GM12878 (cell line): Measurements from ENCODE around the gene F2RL3. TPM values are rescaled to one million over a fixed set of nuclear protein-coding genes. Genes with fewer than 3 reads are reported as not detected.
"Not testable (repeated sequence)": the region's sequence is repeated elsewhere in the genome, so short reads cannot be mapped to it uniquely, and the experiment has no call there.

ENCODE experiments used
- ATAC-seq: fragments of 200-7000 bp; cut with Tn5 transposase; 3 replicates; pipeline ENCODE4 v1.9.1; 2020; ENCODE audit warnings: mild to moderate bottlenecking, moderate library complexity
- BruUV-seq: library from RNA; stranded (reverse); fragments of 400-500 nt; replicated peaks from 2 replicates; lab custom pipeline; 2021; lab: Mats Ljungman, UMichigan
- CTCF ChIA-PET: fragments of 300-600 bp; sonication (Branson Sonifier 250); formaldehyde crosslinking; extraction: SDS; loops from one replicate; lab custom pipeline; 2021; ENCODE audit warnings: inconsistent platforms; lab: Yijun Ruan, JAX
- POLR2A ChIA-PET: fragments of 350-600 bp; formaldehyde crosslinking; extraction: SDS; loops from one replicate; lab custom pipeline; 2021; ENCODE audit warnings: inconsistent platforms; lab: Charles Lee
- RAD21 ChIA-PET: fragments of 300-600 bp; sonication (Branson Sonifier 250); formaldehyde crosslinking; loops from one replicate; lab custom pipeline; 2023; ENCODE audit warnings: antibody characterized with exemption; ENCODE audit not compliant: unreplicated experiment; lab: Charles Lee
- SMC1A ChIA-PET: fragments of 300-600 bp; sonication (Branson Sonifier 250); formaldehyde crosslinking; loops from one replicate; lab custom pipeline; 2023; ENCODE audit not compliant: unreplicated experiment, uncharacterized antibody; lab: Charles Lee
- DNase-seq: peaks from one replicate; pipeline ENCODE4 v3.0.0-alpha.2; 2011; ENCODE audit warnings: low read depth, low spot score
- FAIRE-seq: peaks from 3 replicates; lab custom pipeline; 2011; peaks lifted over from hg19 to GRCh38; lab: Jason Lieb, UNC
- H2AFZ ChIP-seq: 2 replicates; pipeline ENCODE4 v1.6.0; 2011; ENCODE audit warnings: low read depth, low read length, control low read depth; ENCODE audit not compliant: control insufficient read depth
- H3K27ac ChIP-seq: 2 replicates; pipeline ENCODE4 v1.5.1; 2011; ENCODE audit warnings: control low read depth; ENCODE audit not compliant: control insufficient read depth, insufficient read depth
- H3K27me3 ChIP-seq, 2 experiments: replicated peaks in 1 of 2; 2 replicates each; pipeline versions ENCODE4 v1.6.0 to v1.6.1; 2011; ENCODE audit warnings: low read length in 1 of 2; ENCODE audit not compliant: control insufficient read depth in 2 of 2, insufficient read depth in 2 of 2
- H3K36me3 ChIP-seq, 2 experiments: 2 replicates each; pipeline ENCODE4 v1.5.1; 2011; ENCODE audit warnings: low read length in 1 of 2; ENCODE audit not compliant: control insufficient read depth in 2 of 2, insufficient read depth in 2 of 2
- H3K4me1 ChIP-seq: 2 replicates; pipeline ENCODE4 v1.6.1; 2011; ENCODE audit warnings: mild to moderate bottlenecking, low read length, moderate library complexity, mixed read lengths; ENCODE audit not compliant: control insufficient read depth, insufficient read depth
- H3K4me2 ChIP-seq: 2 replicates; pipeline ENCODE4 v1.6.0; 2011; ENCODE audit warnings: control low read depth; ENCODE audit not compliant: control insufficient read depth, insufficient read depth
- H3K4me3 ChIP-seq: fragments of 200-600 bp; sonication (generic); 2 replicates; pipeline ENCODE4 v1.5.1; 2016
- H3K79me2 ChIP-seq: 2 replicates; pipeline ENCODE4 v1.6.0; 2011; ENCODE audit warnings: low read length; ENCODE audit not compliant: control insufficient read depth, insufficient read depth
- H3K9ac ChIP-seq: 2 replicates; pipeline ENCODE4 v1.8.0; 2011; ENCODE audit warnings: low read length, control low read depth, mixed read lengths; ENCODE audit not compliant: control insufficient read depth, insufficient read depth
- H3K9me3 ChIP-seq: replicated peaks from 3 replicates; pipeline ENCODE4 v1.5.1; 2011; ENCODE audit warnings: mild to moderate bottlenecking, low read length; ENCODE audit not compliant: control insufficient read depth, insufficient read depth
- H4K20me1 ChIP-seq: 2 replicates; pipeline ENCODE4 v1.6.0; 2011; ENCODE audit not compliant: control insufficient read depth, insufficient read depth
- BHLHE40 ChIP-seq, 2 experiments: fragments of 450-650 bp in 1 of 2; IDR thresholded peaks; 2 replicates each; pipeline ENCODE4 v1.6.1; 2011 to 2017; ENCODE audit warnings: low read depth in 2 of 2, borderline replicate concordance in 1 of 2, improper control_type of control experiment in 1 of 2, low read length in 1 of 2, mild to moderate bottlenecking in 1 of 2
- CEBPB ChIP-seq, 2 experiments: fragments of 150-350 bp in 1 of 2; IDR thresholded peaks; 2 replicates each; pipeline ENCODE4 v1.6.1; 2012 to 2014; ENCODE audit warnings: low read depth in 2 of 2, low read length in 2 of 2, borderline replicate concordance in 1 of 2, inconsistent platforms in 1 of 2
- EED ChIP-seq: sonication (generic); IDR thresholded peaks from 2 replicates; pipeline ENCODE4 v1.6.1; 2016; ENCODE audit warnings: antibody characterized with exemption, low read depth
- EZH2 ChIP-seq: IDR thresholded peaks from 2 replicates; pipeline ENCODE4 v1.6.1; 2012; ENCODE audit warnings: low read depth, mild to moderate bottlenecking, control low read depth, inconsistent platforms, low read length, borderline replicate concordance; ENCODE audit not compliant: control insufficient read depth
- POLR2AphosphoS5 ChIP-seq: IDR thresholded peaks from 2 replicates; pipeline ENCODE4 v1.6.1; 2011; ENCODE audit warnings: mild to moderate bottlenecking, low read length, inconsistent platforms
- PRDM15 ChIP-seq: fragments of 450-650 bp; formaldehyde crosslinking; IDR thresholded peaks from 2 replicates; pipeline ENCODE4 v1.4.0; 2020; ENCODE audit warnings: mild to moderate bottlenecking, moderate library complexity
- SIX5 ChIP-seq: IDR thresholded peaks from 2 replicates; pipeline ENCODE4 v1.6.1; 2011; ENCODE audit warnings: mild to moderate bottlenecking, low read depth, low read length, moderate library complexity; ENCODE audit not compliant: severe bottlenecking
- SKIL ChIP-seq: fragments of 450-650 bp; IDR thresholded peaks from 2 replicates; pipeline ENCODE4 v1.6.1; 2017; ENCODE audit warnings: mild to moderate bottlenecking, low read depth, inconsistent platforms; ENCODE audit not compliant: poor library complexity, severe bottlenecking
- SP1 ChIP-seq: IDR thresholded peaks from one replicate; pipeline ENCODE4 v1.6.1; 2011; ENCODE audit warnings: low read depth, low read length
- SUZ12 ChIP-seq: fragments of 200-600 bp; sonication (generic); IDR thresholded peaks from one replicate; pipeline ENCODE4 v1.6.1; 2018; ENCODE audit warnings: antibody characterized with exemption, mild to moderate bottlenecking; ENCODE audit not compliant: unreplicated experiment
- ZNF274 ChIP-seq: IDR thresholded peaks from one replicate; pipeline ENCODE4 v1.8.0; 2011; ENCODE audit not compliant: insufficient read length, insufficient read depth
- WGBS: methylation state at CpG from one replicate; pipeline ENCODE4 v1.1.6; 2016; ENCODE audit warnings: low lambda C conversion rate; ENCODE audit not compliant: insufficient replicate concordance, insufficient coverage; ENCODE audit errors: missing lambda C conversion rate; 5-methylcytosine and 5-hydroxymethylcytosine counted together
- in situ Hi-C: fragments of 300-500 bp; cut with MboI; formaldehyde crosslinking; loops from 9 replicates; pipeline ENCODE4 v1.14.3; 2018; ENCODE audit warnings: mixed read lengths
- intact Hi-C: fragments of 100-400 bp; cut with micrococcal nuclease; formaldehyde crosslinking; loops from one replicate; pipeline ENCODE4 v1.14.2; 2022; ENCODE audit not compliant: unreplicated experiment
- polyA plus RNA-seq, 11 experiments: library from polyadenylated mRNA; depleted of rRNA in 4 of 11; unstranded in 6 of 11; stranded (reverse) in 5 of 11; fragments of >200 nt; fragmentation: Nextera tagmentation in 4 of 11; fragmentation: Illumina TruSeq in 1 of 11; extraction: Ambion mirVana in 4 of 11; extraction: Trizol in 1 of 11; gene quantifications; 1 replicate in 1 of 11; 2 replicates in 10 of 11; pipeline versions ENCODE4 v1.2.1 to v1.2.3, GENCODE V29; 2011 to 2016; ENCODE audit warnings: inconsistent platforms in 2 of 11, missing spikeins in 2 of 11, low read depth in 1 of 11
- total RNA-seq, 4 experiments: library from RNA; depleted of rRNA in 3 of 4; stranded (reverse); fragments of >200 nt in 3 of 4; fragmentation: Illumina TruSeq in 1 of 4; extraction: Trizol in 1 of 4; gene quantifications; 2 replicates each; pipeline versions ENCODE4 v1.2.1 to v1.2.3, GENCODE V29; 2013 to 2021

The F2RL3 gene
- total and polyA plus RNA-seq, 10 of the 15 experiments (the other 5 are each of a cell fraction or from before 2014, with no cell fraction given): 0.01 to 1.2 (median 0.29) TPM

- ATAC-seq, DNase-seq, H3K9ac ChIP-seq, FAIRE-seq, BruUV-seq, RAD21 ChIA-PET, H3K27me3 ChIP-seq, H2AFZ ChIP-seq, H3K4me2 ChIP-seq, in situ Hi-C loops, H3K9me3 ChIP-seq, intact Hi-C loops, H4K20me1 ChIP-seq, H3K79me2 ChIP-seq, POLR2A ChIA-PET, H3K27ac ChIP-seq, SMC1A ChIA-PET, CTCF ChIA-PET, H3K4me3 ChIP-seq, H3K4me1 ChIP-seq, H3K36me3 ChIP-seq: not testable (repeated sequence)
- WGBS: 41% methylated on average over 7 of the region's 7 CpGs
Observed at GRCh38 chr19:16940063-16940462, 51.3 kb downstream of the F2RL3 start.

- Histone ChIP-seq H3K9ac (no peak overlapping the region), H4K20me1 (no peaks in the 10 kb centered on the region), H3K9me3 (no peaks in the 10 kb centered on the region), H3K36me3 (no peaks in the 10 kb centered on the region), H2AFZ (no peak overlapping the region), H3K4me2 (no peak overlapping the region), H3K27me3 (no peaks in the 10 kb centered on the region), H3K27ac (no peak overlapping the region), H3K4me3 (no peak overlapping the region), H3K79me2 (no peaks in the 10 kb centered on the region), H3K4me1 (no peaks in the 10 kb centered on the region)
- in situ Hi-C loops: no loop called here
- intact Hi-C loops: no loop called here
- ChIA-PET CTCF (no interaction called here), RAD21 (no interaction called here), POLR2A (no interaction called here), SMC1A (no interaction called here)
- no TSS peak for BruUV-seq
- no peak for FAIRE-seq
- WGBS: 31% methylated on average over 9 of the region's 9 CpGs
- ATAC-seq: no peak
- DNase-seq: no peak
- TF ChIP-seq CEBPB (IDR thresholded peaks at IDR 0.05; ENCODE audit: borderline replicate concordance in 1 of 2, low read depth in 2 of 2, low read length in 2 of 2): no peak
- TF ChIP-seq SP1: no peak
- no peak for TF ChIP-seq EED
- no peak for TF ChIP-seq BHLHE40 (IDR thresholded peaks at IDR 0.05; ENCODE audit: borderline replicate concordance in 1 of 2, low read depth in 2 of 2, low read length in 1 of 2)
- no peak for TF ChIP-seq EZH2
- TF ChIP-seq POLR2AphosphoS5: no peak
- no peak for TF ChIP-seq SKIL
- TF ChIP-seq SUZ12: no peak
- TF ChIP-seq ZNF274: no peak
- no peak for TF ChIP-seq PRDM15 (CRISPR knock-in tag)
- TF ChIP-seq SIX5: no peak
Observed at GRCh38 chr19:16940626-16941025, 51.8 kb downstream of the F2RL3 start.
